Fibroblast of lung (primary cell): ENCODE results near the gene SARM1.

Experiments used
- CTCF ChIP-seq, 2 donors: IDR thresholded peaks in 1 of 2; conservative IDR thresholded peaks in 1 of 2; 1 replicate in 1 of 2; 2 replicates in 1 of 2; pipeline ENCODE4 v1.5.1; 2011 to 2012; ENCODE audit warnings: low read length in 2 of 2, control low read depth in 1 of 2, inconsistent platforms in 1 of 2, low read depth in 1 of 2, mild to moderate bottlenecking in 1 of 2
- EZH2 ChIP-seq: IDR thresholded peaks from 2 replicates; pipeline ENCODE4 v1.5.1; 2012; ENCODE audit warnings: low read length, control low read depth, mild to moderate bottlenecking; ENCODE audit errors: missing control alignments

GRCh38 chr17:28397275-28397674 is 25.8 kb downstream of the SARM1 start:
- TF ChIP-seq CTCF (conservative IDR thresholded peaks at IDR 0.05 in 1 of 2, IDR thresholded peaks at IDR 0.05 in 1 of 2; ENCODE audit: low read depth in 1 of 2, low read length in 2 of 2) (no peak), EZH2 (no peak)
